ENCODE results near the gene NECAB2.
A peak's percentile ranks its signal among the peaks of the same experiment; 100 is the strongest.
"Not testable (repeated sequence)": the region's sequence is repeated elsewhere in the genome, so short reads cannot be mapped to it uniquely, and the experiment has no call there.

NECAB2 gene

DNA sequence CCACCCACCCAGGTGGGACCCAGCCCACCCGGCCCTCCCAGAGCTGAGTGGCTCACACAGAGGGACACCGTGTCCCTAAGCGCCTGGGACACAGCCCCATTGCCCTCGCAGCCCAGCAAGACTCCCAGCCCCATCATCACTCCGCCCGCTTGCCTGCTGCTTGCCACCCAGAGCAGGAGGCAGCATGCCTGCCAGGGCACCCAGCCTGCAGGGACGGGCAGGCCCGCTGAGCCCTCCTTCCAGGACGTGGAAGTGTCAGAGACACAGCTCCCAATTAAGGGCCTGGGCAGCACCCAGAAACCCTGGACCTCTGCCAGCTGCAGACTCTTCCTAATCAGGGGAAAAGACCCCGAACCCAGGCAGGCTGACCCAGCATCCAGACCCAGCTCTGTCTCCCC, 32.2 kb upstream of the NECAB2 start:
- no peak overlapping the region for H3K4me3 ChIP-seq

DNA sequence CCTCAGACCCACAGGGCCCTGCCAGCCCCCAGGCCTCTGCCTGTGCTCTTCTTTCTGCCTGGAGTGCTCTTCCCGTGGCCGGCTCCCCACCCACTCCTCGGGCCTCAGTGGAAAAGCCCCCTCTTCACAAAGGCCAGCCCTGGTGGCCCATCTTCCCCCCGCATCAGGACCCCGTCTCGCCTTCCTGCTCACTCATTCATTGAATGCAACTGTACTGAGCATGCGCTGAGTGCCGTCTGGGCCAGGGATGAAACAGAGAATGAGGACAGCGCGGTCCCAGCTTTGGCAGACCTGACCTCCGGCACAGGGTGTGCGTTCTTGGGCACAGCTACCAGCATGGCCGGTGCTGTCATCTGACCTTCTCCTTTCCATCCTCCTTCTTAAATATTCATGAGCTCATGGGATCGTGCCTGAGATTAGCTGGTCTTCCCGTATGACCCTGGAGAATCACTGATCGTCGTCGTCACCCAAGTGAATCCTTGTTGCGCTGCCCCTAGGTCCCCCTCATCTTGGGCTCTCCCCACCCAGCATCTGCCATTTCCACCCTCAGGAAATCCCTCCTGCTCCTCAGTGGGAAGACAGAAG, 31.4 kb upstream of the NECAB2 start:
- Histone ChIP-seq H3K4me2 (no peak overlapping the region), H3K27ac (no peak overlapping the region), H3K9me3 (no peaks in the 10 kb centered on the region), H4K20me1 (no peaks in the 10 kb centered on the region), H3K36me3 (no peaks in the 10 kb centered on the region), H3K27me3 (no peaks in the 10 kb centered on the region), H3K9ac (no peak overlapping the region), H3K4me1 (peaks cover 40% of the 10 kb centered on the region), H3K4me3 (no peak overlapping the region)
- TF ChIP-seq Cebpa-rat (IDR thresholded peaks at IDR 0.05): no peak

More for the DNA sequence above, 32.2 kb upstream of the NECAB2 start:
- no peaks in the 10 kb centered on the region for H4K20me1 ChIP-seq
- no peak overlapping the region; the same call in 1 of the 2 replicates for H3K27ac ChIP-seq
- no peak for TF ChIP-seq Cebpa-rat (IDR thresholded peaks at IDR 0.05)
- H3K9ac ChIP-seq: no peak overlapping the region
- no peaks in the 10 kb centered on the region for H3K27me3 ChIP-seq
- H3K4me1 ChIP-seq: peaks cover 31% of the 10 kb centered on the region
- no peaks in the 10 kb centered on the region for H3K36me3 ChIP-seq
- no peaks in the 10 kb centered on the region for H3K9me3 ChIP-seq
- H3K4me2 ChIP-seq: no peak overlapping the region

DNA sequence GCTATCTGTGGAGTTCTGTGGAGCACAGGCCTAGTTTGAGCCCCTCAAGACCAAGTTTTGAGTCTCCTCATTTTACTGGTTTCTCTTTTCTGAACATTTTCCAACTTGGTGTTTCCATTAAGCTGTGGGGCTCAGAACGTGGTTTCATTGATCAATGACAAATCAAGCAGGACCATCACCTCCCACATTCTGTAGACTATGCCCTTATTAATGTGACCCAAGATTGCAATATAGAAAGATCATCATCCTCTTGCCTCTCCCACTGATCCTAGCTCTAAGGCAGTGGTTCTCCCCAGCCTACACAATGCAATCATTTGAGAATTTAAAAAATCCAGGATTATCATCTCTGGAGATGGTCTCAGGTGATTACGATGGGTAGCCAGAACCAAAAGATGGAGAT, 30.8 kb upstream of the NECAB2 start:
- Histone ChIP-seq H3K4me2 (no peak overlapping the region), H4K20me1 (no peaks in the 10 kb centered on the region), H3K4me1 (peaks cover 46% of the 10 kb centered on the region), H3K4me3 (no peak overlapping the region), H3K27me3 (no peaks in the 10 kb centered on the region), H3K36me3 (no peaks in the 10 kb centered on the region), H3K9me3 (no peaks in the 10 kb centered on the region), H3K27ac (no peak overlapping the region), H3K9ac (no peak overlapping the region)
- no peak for TF ChIP-seq Cebpa-rat (IDR thresholded peaks at IDR 0.05)

DNA sequence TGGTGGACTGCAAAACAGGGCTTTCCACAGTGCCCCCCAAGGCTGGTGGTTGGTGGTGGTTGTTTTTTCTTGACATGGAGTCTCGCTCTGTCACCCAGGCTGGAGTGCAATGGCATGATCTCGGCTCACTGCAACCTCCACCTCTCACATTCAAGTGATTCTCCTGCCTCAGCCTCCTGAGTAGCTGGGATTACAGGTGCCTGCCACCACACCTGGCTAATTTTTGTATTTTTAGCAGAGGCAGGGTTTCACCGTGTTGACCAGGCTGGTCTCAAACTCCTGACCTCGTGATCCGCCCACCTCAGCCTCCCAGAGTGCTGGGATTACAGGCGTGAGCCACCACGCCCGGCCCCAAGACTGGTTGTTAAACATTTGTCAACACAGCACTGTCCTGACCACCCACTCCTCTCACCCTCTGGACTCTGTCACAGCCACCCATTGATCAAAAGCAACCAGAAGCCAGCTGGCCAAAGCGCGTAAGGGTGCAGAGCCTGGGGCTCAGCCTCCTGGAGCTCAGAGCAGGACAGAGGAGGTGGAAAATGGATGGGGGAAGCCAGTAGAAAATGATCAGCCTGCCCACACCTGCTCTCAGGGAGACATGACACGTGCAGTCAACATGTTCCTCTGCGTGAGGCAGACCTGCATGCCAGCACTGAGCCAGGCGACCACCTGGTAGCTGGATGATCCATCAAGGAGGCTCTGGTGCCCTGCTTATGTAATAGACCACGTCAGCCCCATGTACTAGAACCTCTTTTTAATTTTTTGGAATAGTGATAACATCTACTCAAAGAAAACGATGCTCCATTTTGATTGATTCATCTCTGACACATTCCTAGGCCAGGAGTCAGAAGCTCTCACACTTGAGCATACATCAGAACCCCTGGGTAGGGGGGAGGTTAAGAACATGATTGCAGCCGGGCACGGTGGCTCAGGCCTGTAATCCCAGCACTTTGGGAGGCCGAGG, 29.8 kb upstream of the NECAB2 start:
- Histone ChIP-seq H3K4me2 (no peak overlapping the region), H3K9ac (no peak overlapping the region), H3K27ac (no peak overlapping the region), H3K4me1 (peaks cover 49% of the 10 kb centered on the region), H3K9me3 (no peaks in the 10 kb centered on the region), H4K20me1 (no peaks in the 10 kb centered on the region), H3K36me3 (no peaks in the 10 kb centered on the region), H3K4me3 (no peak overlapping the region), H3K27me3 (no peaks in the 10 kb centered on the region)
- TF ChIP-seq Cebpa-rat (IDR thresholded peaks at IDR 0.05): no peak

DNA sequence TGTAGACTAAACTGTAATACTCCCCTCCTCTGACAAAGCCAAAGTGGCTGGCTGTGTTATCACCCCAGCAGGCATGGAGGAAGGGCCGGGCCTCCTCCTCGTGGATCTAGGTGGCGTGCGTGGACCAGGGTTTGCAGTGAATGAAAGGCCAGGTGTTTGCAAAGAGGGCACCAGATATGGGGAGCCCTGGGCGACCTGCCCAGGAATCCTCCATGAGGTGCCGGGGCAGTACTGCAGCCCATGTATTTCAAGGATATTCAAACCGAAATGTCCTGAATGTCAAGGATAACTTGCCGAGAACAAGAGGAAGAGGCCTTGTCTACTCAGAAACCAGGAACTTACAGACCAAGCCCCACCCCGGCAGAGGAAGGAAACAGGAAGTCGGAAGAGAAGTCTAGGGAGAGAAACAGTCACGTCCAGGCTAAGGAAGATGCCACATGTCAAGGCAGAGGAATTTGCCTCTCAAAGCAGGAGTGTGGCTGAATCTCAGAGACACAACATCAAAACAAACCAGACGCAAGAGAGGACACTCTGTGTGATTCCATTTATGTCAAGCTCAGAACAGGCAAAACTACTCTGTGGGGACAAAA, 28.7 kb upstream of the NECAB2 start:
- no peaks in the 10 kb centered on the region for H3K27me3 ChIP-seq
- H3K4me1 ChIP-seq: peaks cover 40% of the 10 kb centered on the region
- H3K9me3 ChIP-seq: no peaks in the 10 kb centered on the region
- no peak for TF ChIP-seq Cebpa-rat (IDR thresholded peaks at IDR 0.05)
- 0 out of 2 replicates have a peak overlapping the region, but pooled peaks have one; percentile 2 for H3K27ac ChIP-seq
- no peak overlapping the region for H3K4me3 ChIP-seq
- no peak overlapping the region for H3K9ac ChIP-seq
- H4K20me1 ChIP-seq: no peaks in the 10 kb centered on the region
- H3K4me2 ChIP-seq: peak overlapping the region; percentile 79
- no peaks in the 10 kb centered on the region for H3K36me3 ChIP-seq

DNA sequence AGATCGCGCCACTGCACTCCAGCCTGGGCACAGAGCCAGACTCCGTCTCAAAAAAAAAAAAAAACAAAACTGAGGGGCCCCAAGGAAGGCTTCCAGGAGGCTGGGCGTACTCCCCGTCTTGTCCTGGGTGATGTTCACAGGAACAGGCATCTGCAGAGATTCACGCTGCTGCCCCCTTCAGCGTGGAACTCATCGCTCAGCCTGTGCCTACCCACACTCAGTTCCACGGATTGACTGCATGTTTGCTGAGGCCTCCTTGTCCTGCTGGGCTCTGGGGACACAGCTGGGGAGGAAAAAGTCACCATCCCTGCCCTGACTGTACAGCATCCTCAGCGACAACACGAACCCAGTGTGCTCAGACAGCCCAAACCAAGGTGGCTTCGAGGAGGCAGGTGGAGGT, 27.9 kb upstream of the NECAB2 start:
- Histone ChIP-seq H3K4me2 (peak overlapping the region; percentile 79), H4K20me1 (no peaks in the 10 kb centered on the region), H3K9me3 (no peaks in the 10 kb centered on the region), H3K36me3 (no peaks in the 10 kb centered on the region), H3K27me3 (no peaks in the 10 kb centered on the region), H3K9ac (no peak overlapping the region; the same call in 1 of the 2 replicates), H3K4me1 (peaks cover 38% of the 10 kb centered on the region), H3K27ac (peak overlapping the region; percentile 63), H3K4me3 (no peak overlapping the region)
- no peak for TF ChIP-seq Cebpa-rat (IDR thresholded peaks at IDR 0.05)

DNA sequence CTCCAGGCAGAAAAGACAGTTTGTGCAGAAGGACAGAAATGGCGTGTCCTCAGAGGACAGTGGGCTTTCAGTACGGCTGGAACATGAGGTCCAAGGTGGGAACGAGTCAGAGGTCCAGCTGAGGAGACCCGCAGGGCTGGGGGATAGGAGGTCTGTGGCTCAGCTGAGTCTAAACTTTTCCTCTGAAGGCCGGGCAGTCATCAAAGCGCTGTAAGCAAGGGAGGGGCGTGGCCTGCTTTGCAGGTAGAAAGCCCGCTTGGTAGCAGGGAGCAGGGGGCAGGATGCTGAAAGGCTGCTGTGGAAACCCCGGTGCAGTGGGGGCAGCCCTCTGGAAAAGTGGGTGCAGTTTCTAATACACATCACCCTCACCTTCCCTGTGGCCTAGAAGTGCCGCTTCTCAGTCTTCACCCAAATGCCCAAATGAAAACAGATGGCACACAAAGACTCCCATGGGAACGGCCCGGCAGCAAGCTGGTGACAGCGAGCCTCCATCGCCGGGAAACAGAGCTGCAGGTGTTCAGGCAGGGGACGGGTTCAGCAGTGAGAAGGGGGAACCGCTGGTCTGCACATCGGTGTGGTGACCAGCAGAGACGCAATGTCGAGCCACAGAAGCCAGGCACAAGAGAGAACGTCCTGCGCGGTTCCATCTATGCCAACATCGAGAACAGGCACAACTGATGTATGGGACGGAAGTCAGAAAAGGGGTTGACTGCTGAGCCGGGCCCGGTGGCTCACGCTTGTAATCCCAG, 27.2 kb upstream of the NECAB2 start:
- no peak for TF ChIP-seq Cebpa-rat (IDR thresholded peaks at IDR 0.05)
- H3K4me3 ChIP-seq: no peak overlapping the region
- H3K9me3 ChIP-seq: no peaks in the 10 kb centered on the region
- H3K36me3 ChIP-seq: no peaks in the 10 kb centered on the region
- H4K20me1 ChIP-seq: no peaks in the 10 kb centered on the region
- peak overlapping the region; percentile 79 for H3K4me2 ChIP-seq
- no peak overlapping the region; the same call in 1 of the 2 replicates for H3K9ac ChIP-seq
- no peaks in the 10 kb centered on the region for H3K27me3 ChIP-seq
- peak overlapping the region; percentile 63 for H3K27ac ChIP-seq
- peaks cover 38% of the 10 kb centered on the region for H3K4me1 ChIP-seq

DNA sequence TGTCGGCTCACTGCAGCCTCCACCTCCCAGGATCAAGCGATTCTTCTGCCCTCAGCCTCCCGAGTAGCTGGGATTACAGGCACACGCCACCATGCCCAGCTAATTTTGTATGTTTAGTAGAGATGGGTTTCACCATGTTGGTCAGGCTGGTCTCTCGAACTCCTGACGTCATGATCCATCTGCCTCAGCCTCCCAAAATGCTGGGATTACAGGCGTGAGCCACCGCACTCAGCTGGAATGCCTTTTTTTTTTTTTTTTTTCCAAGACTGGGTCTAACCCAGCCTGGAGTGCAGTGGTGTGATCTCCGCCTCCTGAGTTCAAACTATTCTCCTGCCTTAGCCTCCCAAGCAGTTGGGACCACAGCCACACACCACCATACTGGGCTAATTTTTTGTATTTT, 26.5 kb upstream of the NECAB2 start:
- H3K4me2 ChIP-seq: peak overlapping the region; percentile 79
- peaks cover 38% of the 10 kb centered on the region for H3K4me1 ChIP-seq
- not testable (repeated sequence) for H3K9me3 ChIP-seq, H3K4me3 ChIP-seq, H3K9ac ChIP-seq, H3K36me3 ChIP-seq, H4K20me1 ChIP-seq, H3K27me3 ChIP-seq, H3K27ac ChIP-seq

DNA sequence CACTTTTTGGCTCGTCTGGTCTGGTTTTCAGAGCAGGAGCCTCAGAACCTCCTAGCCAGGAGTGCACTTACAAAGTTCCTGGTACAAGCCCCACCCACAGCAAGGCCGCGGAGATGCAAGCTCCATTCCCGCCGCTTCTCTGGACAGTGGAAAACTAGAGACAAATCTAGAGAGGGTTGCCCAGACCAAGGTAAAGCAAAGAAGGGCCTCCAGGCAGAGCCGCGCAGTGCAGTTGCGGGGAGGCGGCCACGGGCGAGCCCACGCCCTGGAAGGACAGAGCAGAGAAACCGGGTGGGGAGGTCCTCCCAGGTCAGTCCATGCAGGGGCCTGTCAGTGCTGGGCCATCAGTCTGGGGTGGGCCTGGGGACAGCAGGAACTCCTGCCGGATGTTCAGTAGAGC, 26.0 kb upstream of the NECAB2 start:
- H3K4me2 ChIP-seq: no peak overlapping the region

More for the DNA sequence above, 26.0 kb upstream of the NECAB2 start:
- no peak for TF ChIP-seq Cebpa-rat (IDR thresholded peaks at IDR 0.05)
- Histone ChIP-seq H3K36me3 (no peaks in the 10 kb centered on the region), H3K9me3 (no peaks in the 10 kb centered on the region), H3K27ac (no peak overlapping the region), H3K27me3 (no peaks in the 10 kb centered on the region), H4K20me1 (no peaks in the 10 kb centered on the region), H3K9ac (no peak overlapping the region), H3K4me1 (peaks cover 38% of the 10 kb centered on the region), H3K4me3 (no peak overlapping the region)

Data from BLaER1 (cell line).